GM13977 (cell line): ENCODE measurements around the gene CNMD.

Source experiments
- DNase-seq: peaks from one replicate; pipeline ENCODE4 v3.0.0; 2012; ENCODE audit warnings: low spot score
- in situ Hi-C: fragments of 300-500 bp; cut with MboI; formaldehyde crosslinking; loops from one replicate; pipeline ENCODE4 v1.12.0; 2022; ENCODE audit warnings: low sequenced_read_pairs, low pct_unique_long_range_greater_than_20kb, mixed read lengths, inconsistent platforms; ENCODE audit not compliant: unreplicated experiment
- TF ChIP-seq, protein P1 (sequence below): IDR thresholded peaks from 2 replicates; pipeline ENCODE4 v1.5.1; 2012; ENCODE audit warnings: mild to moderate bottlenecking, control low read depth; ENCODE audit not compliant: insufficient read depth; ENCODE audit errors: extremely low read depth, missing control alignments

Gene CNMD

DNA sequence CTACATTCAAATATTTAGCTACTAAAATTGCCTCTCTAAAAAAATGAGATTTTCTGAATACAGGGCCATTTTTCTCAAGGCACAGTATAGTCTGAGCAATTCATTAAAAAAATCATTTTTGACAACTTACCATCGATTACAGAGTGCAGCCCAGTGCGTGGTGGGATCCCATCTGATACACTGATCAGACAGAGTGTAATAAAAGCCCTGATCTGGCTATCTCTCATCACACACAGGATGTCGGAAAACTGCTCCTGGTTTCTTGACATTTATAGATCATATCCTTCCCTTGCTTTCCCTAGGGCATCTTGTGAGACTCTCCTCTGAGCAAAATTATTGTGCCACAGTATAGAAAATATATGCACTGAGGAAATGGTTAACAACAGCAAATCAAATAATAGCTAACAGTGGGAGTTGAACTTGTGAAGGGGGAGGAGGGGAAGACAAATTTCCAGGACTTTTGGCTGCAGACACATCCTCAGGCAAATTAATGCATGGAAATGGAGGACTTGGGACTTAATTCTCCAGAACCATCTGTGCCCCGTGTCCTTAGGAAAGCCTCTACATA is 28.4 kb upstream of the CNMD start:
- in situ Hi-C loops: no loop called here
- TF ChIP-seq, protein P1, sequence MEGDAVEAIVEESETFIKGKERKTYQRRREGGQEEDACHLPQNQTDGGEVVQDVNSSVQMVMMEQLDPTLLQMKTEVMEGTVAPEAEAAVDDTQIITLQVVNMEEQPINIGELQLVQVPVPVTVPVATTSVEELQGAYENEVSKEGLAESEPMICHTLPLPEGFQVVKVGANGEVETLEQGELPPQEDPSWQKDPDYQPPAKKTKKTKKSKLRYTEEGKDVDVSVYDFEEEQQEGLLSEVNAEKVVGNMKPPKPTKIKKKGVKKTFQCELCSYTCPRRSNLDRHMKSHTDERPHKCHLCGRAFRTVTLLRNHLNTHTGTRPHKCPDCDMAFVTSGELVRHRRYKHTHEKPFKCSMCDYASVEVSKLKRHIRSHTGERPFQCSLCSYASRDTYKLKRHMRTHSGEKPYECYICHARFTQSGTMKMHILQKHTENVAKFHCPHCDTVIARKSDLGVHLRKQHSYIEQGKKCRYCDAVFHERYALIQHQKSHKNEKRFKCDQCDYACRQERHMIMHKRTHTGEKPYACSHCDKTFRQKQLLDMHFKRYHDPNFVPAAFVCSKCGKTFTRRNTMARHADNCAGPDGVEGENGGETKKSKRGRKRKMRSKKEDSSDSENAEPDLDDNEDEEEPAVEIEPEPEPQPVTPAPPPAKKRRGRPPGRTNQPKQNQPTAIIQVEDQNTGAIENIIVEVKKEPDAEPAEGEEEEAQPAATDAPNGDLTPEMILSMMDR: no peak
- DNase-seq: no peak

DNA sequence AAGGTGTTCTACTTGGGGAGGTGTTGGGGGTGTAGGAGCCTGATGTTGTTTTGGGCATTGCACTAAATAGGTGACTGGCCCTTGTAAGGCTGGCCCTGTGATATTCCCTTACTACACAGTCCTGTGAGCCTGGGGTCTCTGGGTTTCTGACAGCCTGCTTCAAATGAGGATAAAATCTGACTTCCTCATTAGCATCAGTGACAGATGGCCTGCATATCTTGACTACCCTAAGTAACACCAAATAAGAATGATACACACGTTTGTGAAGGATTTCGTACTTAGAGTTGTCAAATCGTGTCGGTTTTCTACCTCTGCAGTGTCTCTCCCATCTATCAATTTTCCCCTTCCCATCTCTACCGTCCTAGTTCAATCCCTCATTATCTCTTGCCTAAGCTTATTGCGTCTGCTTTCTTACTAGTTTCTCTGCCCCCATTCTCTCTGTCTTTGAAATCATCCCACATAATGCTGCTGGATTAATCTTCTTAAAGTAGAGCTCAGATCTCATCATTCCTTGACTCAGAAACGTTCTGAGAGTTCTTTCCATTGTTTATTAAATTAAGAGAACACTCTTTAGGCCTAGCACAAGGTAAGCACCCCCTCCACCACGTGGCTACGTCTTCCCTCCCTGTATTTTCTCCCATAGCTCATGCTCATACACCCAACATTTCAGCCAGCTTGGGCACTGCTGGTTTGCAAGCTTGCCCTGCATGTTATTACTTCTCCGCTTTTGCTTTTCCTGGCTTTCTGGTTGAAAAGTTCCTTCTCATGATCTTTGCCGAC is 26.2 kb upstream of the CNMD start:
- TF ChIP-seq, protein P1: no peak
- in situ Hi-C loops: no loop called here
- no peak for DNase-seq

DNA sequence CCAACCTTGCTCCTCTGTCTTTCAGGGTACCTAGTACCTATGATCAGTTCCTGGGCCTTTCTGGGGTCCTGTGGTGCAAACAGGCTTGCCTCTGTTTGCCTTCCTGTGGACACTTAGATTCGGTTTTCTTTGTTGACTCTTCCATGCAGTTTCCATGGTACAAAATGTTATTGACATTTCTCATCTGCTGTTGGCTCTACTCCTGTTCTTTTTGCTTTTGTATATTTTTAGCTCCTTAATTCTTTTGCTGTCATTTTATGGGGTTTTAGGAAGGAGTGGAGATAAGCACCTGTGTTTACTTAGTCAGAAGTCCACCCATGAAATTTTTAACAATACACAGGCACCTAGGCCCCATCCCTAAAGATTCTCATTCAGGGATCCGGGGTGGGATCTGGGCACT is 20.5 kb upstream of the CNMD start:
- TF ChIP-seq, protein P1: no peak
- in situ Hi-C loops: no loop called here
- no peak for DNase-seq

DNA sequence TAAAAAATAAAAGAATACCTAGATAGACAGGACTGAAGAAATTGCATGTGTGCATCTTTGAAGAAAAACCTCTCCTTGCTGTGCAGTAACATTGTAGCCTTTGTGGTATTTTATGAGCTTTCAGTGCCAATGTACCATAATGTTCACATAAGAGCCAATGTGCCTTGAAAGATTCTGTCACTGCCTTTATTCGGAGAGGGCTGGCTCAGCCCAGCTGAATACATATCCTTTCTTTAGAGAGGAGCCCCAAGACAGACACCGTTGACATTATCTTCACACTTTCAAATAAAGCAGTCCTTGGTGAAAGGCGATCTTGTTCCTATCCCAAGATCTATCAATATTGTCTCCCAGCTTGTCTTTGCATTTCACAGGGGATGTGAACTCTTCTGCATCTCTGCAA is 18.5 kb upstream of the CNMD start:
- TF ChIP-seq, protein P1: no peak
- DNase-seq: no peak
- in situ Hi-C loops: no loop called here

DNA sequence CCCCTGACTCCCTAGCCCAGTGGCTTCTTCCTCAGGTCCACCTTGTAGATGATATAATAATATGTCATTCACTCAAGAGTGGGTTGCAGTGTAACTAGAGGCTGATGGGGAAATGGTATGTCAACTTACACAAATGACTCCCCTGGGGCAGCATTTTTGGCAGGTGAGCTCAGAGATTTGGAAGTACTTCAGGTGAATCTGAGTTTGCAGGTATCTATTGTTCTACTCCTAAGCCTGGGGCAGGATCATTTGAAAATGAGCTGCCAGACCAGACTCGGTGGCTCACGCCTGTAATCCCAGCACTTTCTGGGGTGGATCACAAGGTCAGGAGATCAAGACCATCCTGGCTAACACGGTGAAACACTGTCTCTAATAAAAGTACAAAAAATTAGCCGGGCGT is 11.6 kb upstream of the CNMD start:
- TF ChIP-seq, protein P1: no peak
- DNase-seq: no peak
- in situ Hi-C loops: no loop called here

DNA sequence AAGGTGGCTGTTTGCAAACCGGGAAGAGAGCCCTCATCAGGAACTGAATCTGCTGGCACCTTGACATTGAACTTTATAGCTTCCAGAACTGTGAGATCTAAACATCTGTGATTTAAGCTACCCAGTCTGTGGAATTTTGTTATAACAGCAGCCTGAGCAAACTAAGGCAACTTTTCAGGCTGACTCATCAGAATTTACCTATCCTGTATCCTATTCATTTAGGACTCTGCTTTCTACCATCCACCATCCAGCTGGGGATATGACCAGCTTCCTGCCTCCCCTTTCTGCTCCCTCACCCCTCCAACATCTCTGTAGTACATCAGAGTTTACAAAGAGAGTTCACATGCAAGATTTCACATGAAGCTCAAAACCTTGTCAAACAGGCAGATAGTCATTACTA is 11.1 kb upstream of the CNMD start:
- TF ChIP-seq, protein P1: no peak
- in situ Hi-C loops: no loop called here
- no peak for DNase-seq
